Measurements from ENCODE around the gene TMEM44.

Gene TMEM44

GRCh38 chr3:194571491-194572142 is 61.6 kb downstream of the TMEM44 start:
- no peak overlapping the region for H3K27ac Mint-ChIP-seq

GRCh38 chr3:194570898-194571297 is 62.3 kb downstream of the TMEM44 start:
- no peaks in the 10 kb centered on the region for H3K36me3 Mint-ChIP-seq
- peaks cover 6% of the 10 kb centered on the region for H3K27me3 Mint-ChIP-seq
- no peaks in the 10 kb centered on the region for H3K4me1 Mint-ChIP-seq (ENCODE audit: low read depth)
- no peak overlapping the region for H3K27ac Mint-ChIP-seq
- no peak overlapping the region for H3K4me3 Mint-ChIP-seq
- H3K9me3 Mint-ChIP-seq (ENCODE audit: low read depth) = no peaks in the 10 kb centered on the region

More at GRCh38 chr3:194571491-194572142, 61.6 kb downstream of the TMEM44 start:
- Mint-ChIP-seq H3K36me3 (no peaks in the 10 kb centered on the region), H3K9me3 (ENCODE audit: low read depth) (no peaks in the 10 kb centered on the region), H3K4me1 (ENCODE audit: low read depth) (no peaks in the 10 kb centered on the region), H3K27me3 (peaks cover 6% of the 10 kb centered on the region), H3K4me3 (no peak overlapping the region)

GRCh38 chr3:194570235-194570634 is 63.0 kb downstream of the TMEM44 start:
- Mint-ChIP-seq H3K4me3 (no peak overlapping the region), H3K4me1 (ENCODE audit: low read depth) (no peaks in the 10 kb centered on the region), H3K9me3 (ENCODE audit: low read depth) (no peaks in the 10 kb centered on the region), H3K27ac (no peak overlapping the region), H3K27me3 (peaks cover 6% of the 10 kb centered on the region), H3K36me3 (no peaks in the 10 kb centered on the region)

GRCh38 chr3:194569252-194569651 is 64.0 kb downstream of the TMEM44 start:
- no peak overlapping the region for H3K4me3 Mint-ChIP-seq
- H3K27ac Mint-ChIP-seq = no peak overlapping the region
- H3K27me3 Mint-ChIP-seq = peaks cover 6% of the 10 kb centered on the region
- H3K36me3 Mint-ChIP-seq = no peaks in the 10 kb centered on the region
- H3K9me3 Mint-ChIP-seq (ENCODE audit: low read depth) = no peaks in the 10 kb centered on the region
- no peaks in the 10 kb centered on the region for H3K4me1 Mint-ChIP-seq (ENCODE audit: low read depth)

- no peaks in the 10 kb centered on the region for H3K36me3 Mint-ChIP-seq
- H3K27me3 Mint-ChIP-seq = no peaks in the 10 kb centered on the region
- H3K27ac Mint-ChIP-seq = no peak overlapping the region
- H3K4me3 Mint-ChIP-seq = no peak overlapping the region
- H3K4me1 Mint-ChIP-seq (ENCODE audit: low read depth) = peaks cover 4% of the 10 kb centered on the region
- no peaks in the 10 kb centered on the region for H3K9me3 Mint-ChIP-seq (ENCODE audit: low read depth)
These were observed 67.5 kb downstream of the TMEM44 start for GRCh38 chr3:194565597-194566190.

- Mint-ChIP-seq H3K9me3 (ENCODE audit: low read depth) (no peaks in the 10 kb centered on the region), H3K27ac (no peak overlapping the region), H3K36me3 (no peaks in the 10 kb centered on the region), H3K4me1 (ENCODE audit: low read depth) (peaks cover 4% of the 10 kb centered on the region), H3K27me3 (no peaks in the 10 kb centered on the region), H3K4me3 (no peak overlapping the region)
These were observed 70.2 kb downstream of the TMEM44 start for GRCh38 chr3:194562986-194563385.

GRCh38 chr3:194561306-194561974 is 71.8 kb downstream of the TMEM44 start:
- no peaks in the 10 kb centered on the region for H3K27me3 Mint-ChIP-seq
- H3K4me3 Mint-ChIP-seq = no peak overlapping the region
- no peaks in the 10 kb centered on the region for H3K36me3 Mint-ChIP-seq
- H3K9me3 Mint-ChIP-seq (ENCODE audit: low read depth) = no peaks in the 10 kb centered on the region
- H3K4me1 Mint-ChIP-seq (ENCODE audit: low read depth) = peaks cover 8% of the 10 kb centered on the region
- H3K27ac Mint-ChIP-seq = peak overlapping the region; percentile 13

- H3K4me3 Mint-ChIP-seq = no peak overlapping the region
- H3K36me3 Mint-ChIP-seq = no peaks in the 10 kb centered on the region
- no peaks in the 10 kb centered on the region for H3K9me3 Mint-ChIP-seq (ENCODE audit: low read depth)
- H3K4me1 Mint-ChIP-seq (ENCODE audit: low read depth) = peaks cover 8% of the 10 kb centered on the region
- no peaks in the 10 kb centered on the region for H3K27me3 Mint-ChIP-seq
- H3K27ac Mint-ChIP-seq = no peak overlapping the region
These were observed 73.2 kb downstream of the TMEM44 start for GRCh38 chr3:194560047-194560446.

GRCh38 chr3:194559530-194559929 is 73.7 kb downstream of the TMEM44 start:
- Mint-ChIP-seq H3K27me3 (no peaks in the 10 kb centered on the region), H3K27ac (no peak overlapping the region), H3K9me3 (ENCODE audit: low read depth) (no peaks in the 10 kb centered on the region), H3K4me1 (ENCODE audit: low read depth) (peaks cover 8% of the 10 kb centered on the region), H3K36me3 (no peaks in the 10 kb centered on the region), H3K4me3 (no peak overlapping the region)

GRCh38 chr3:194556086-194557056 is 76.8 kb downstream of the TMEM44 start:
- H3K4me3 Mint-ChIP-seq = peak overlapping the region; percentile 62
- H3K4me1 Mint-ChIP-seq (ENCODE audit: low read depth) = peaks cover 4% of the 10 kb centered on the region
- no peaks in the 10 kb centered on the region for H3K9me3 Mint-ChIP-seq (ENCODE audit: low read depth)
- no peaks in the 10 kb centered on the region for H3K36me3 Mint-ChIP-seq
- H3K27ac Mint-ChIP-seq = peak overlapping the region; percentile 34
- H3K27me3 Mint-ChIP-seq = no peaks in the 10 kb centered on the region

GRCh38 chr3:194555175-194556062 is 77.8 kb downstream of the TMEM44 start:
- peaks cover 4% of the 10 kb centered on the region for H3K4me1 Mint-ChIP-seq (ENCODE audit: low read depth)
- no peaks in the 10 kb centered on the region for H3K27me3 Mint-ChIP-seq
- H3K4me3 Mint-ChIP-seq = no peak overlapping the region
- no peaks in the 10 kb centered on the region for H3K9me3 Mint-ChIP-seq (ENCODE audit: low read depth)
- H3K36me3 Mint-ChIP-seq = no peaks in the 10 kb centered on the region
- no peak overlapping the region for H3K27ac Mint-ChIP-seq

GRCh38 chr3:194554473-194555123 is 78.6 kb downstream of the TMEM44 start:
- H3K36me3 Mint-ChIP-seq = no peaks in the 10 kb centered on the region
- H3K4me1 Mint-ChIP-seq (ENCODE audit: low read depth) = peaks cover 4% of the 10 kb centered on the region
- H3K4me3 Mint-ChIP-seq = no peak overlapping the region
- H3K9me3 Mint-ChIP-seq (ENCODE audit: low read depth) = no peaks in the 10 kb centered on the region
- H3K27ac Mint-ChIP-seq = no peak overlapping the region
- no peaks in the 10 kb centered on the region for H3K27me3 Mint-ChIP-seq

GRCh38 chr3:194552327-194552949 is 80.8 kb downstream of the TMEM44 start:
- H3K27me3 Mint-ChIP-seq = no peaks in the 10 kb centered on the region

More at GRCh38 chr3:194552327-194552949, 80.8 kb downstream of the TMEM44 start:
- no peak overlapping the region for H3K4me3 Mint-ChIP-seq
- H3K27ac Mint-ChIP-seq = no peak overlapping the region
- peaks cover under 1% of the 10 kb centered on the region for H3K36me3 Mint-ChIP-seq
- peaks cover 4% of the 10 kb centered on the region for H3K4me1 Mint-ChIP-seq (ENCODE audit: low read depth)
- H3K9me3 Mint-ChIP-seq (ENCODE audit: low read depth) = peaks cover 2% of the 10 kb centered on the region
